GM12874 (cell line): ENCODE measurements around the gene EPM2A.

Experiments used
- TF ChIP-seq, protein P1 (sequence below): IDR thresholded peaks from 2 replicates; pipeline ENCODE4 v1.5.1; 2011; ENCODE audit warnings: low read depth, mild to moderate bottlenecking, control low read depth, low read length, moderate library complexity; ENCODE audit not compliant: insufficient read depth

The EPM2A gene

DNA sequence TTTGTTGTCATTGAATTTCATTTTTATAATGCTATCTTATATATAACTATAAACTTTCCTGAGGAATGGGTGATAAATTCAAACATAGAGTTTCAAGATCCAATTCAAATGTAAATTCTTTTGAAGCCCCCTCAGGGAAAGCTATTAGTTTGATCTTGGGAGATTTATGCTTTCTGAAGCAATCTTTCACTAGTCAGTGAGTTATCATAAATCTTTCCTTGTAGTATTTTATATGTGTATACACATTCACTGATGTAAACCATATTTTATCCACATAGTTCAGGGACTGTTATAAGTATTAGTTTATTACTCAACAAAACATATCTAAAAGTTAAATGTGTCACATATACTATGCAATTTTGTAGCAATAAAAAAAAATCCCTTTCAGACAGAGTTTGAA is 2.9 kb upstream of the EPM2A start:
- TF ChIP-seq, protein P1, sequence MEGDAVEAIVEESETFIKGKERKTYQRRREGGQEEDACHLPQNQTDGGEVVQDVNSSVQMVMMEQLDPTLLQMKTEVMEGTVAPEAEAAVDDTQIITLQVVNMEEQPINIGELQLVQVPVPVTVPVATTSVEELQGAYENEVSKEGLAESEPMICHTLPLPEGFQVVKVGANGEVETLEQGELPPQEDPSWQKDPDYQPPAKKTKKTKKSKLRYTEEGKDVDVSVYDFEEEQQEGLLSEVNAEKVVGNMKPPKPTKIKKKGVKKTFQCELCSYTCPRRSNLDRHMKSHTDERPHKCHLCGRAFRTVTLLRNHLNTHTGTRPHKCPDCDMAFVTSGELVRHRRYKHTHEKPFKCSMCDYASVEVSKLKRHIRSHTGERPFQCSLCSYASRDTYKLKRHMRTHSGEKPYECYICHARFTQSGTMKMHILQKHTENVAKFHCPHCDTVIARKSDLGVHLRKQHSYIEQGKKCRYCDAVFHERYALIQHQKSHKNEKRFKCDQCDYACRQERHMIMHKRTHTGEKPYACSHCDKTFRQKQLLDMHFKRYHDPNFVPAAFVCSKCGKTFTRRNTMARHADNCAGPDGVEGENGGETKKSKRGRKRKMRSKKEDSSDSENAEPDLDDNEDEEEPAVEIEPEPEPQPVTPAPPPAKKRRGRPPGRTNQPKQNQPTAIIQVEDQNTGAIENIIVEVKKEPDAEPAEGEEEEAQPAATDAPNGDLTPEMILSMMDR, result no peak

DNA sequence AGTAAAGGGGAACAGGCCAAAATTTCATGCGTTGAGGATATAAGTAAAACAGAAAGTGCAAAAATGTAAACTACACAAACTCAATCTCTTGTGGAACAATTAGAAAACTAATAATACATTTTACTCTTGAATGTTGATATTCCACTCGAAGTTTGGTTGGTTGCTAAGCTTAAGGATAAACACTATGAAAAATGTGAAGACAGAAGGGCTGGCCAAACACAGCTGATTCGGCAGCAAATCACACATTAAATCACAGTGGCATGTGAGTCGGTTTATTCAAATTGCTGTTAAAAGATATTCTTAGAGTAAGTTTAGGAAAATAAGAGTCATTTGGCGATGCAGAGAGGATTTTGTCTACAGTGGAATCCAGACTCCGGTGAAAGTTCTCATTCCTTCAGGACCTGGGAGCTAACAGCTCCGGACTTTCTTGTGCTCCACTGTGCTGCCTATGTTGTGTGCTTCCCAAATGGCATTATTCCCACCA is 1.4 kb upstream of the EPM2A start:
- TF ChIP-seq, protein P1, result no peak

DNA sequence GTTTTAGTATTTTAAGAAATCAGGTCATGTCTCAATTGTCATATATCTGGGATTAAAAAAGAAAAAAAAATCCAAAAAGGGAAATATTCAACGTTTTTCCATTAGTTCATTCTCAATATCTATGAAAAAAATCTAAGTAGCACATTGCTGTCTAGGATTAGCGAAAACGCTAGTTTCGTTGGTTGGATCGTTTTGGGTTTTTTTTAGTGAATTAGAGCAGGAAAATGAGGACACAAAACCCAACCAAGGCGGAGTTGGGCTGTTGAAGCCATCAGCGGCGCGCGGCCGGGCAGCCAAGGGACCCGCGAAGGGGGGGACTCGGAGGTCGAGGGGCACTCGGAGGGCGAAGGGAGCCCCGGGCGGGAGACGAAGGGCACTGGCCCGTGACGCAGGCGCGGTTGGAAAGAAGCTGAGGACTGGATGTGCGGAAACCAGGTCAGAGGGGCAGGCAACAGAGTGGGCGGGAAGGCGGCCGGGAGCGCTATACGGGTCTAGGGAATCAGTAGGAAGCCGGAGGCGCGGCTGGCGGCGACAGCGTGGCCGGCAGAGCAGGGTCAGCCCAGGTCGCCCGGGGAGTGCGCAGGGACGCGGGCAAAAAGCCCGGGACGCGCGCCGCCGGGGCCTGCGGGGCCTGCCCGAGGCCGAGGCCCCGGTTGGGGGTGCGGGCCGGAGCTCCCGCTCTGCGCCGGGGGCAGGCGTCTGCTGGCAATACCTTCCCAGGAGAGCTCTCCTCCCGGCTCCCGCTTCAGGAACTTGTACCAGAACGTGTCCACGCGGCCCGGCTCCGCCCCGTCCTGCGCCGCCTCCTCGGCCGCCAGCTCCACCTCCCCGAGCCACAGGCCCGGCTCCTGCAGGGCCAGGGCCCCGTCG is 599 bp downstream of the EPM2A start:
- TF ChIP-seq, protein P1, result no peak

DNA sequence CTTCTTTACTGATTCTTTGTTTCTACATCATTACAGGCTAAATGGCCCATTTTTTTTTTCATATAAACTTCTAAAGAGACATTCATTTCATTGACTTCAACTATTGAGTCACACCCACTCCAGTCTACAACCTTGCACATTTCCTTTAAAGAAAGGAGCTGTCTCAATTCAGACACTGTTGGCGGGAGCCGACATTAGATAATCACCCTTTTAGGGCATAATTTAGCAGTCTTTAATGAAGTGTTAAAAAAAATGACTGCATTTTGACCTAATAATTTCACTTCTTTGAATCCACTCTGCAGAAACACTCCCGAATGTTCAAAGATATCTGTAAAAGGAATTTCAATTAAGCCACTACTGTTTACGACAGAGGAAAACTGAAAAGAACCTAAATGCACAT is 1.5 kb downstream of the EPM2A start:
- TF ChIP-seq, protein P1, result no peak

DNA sequence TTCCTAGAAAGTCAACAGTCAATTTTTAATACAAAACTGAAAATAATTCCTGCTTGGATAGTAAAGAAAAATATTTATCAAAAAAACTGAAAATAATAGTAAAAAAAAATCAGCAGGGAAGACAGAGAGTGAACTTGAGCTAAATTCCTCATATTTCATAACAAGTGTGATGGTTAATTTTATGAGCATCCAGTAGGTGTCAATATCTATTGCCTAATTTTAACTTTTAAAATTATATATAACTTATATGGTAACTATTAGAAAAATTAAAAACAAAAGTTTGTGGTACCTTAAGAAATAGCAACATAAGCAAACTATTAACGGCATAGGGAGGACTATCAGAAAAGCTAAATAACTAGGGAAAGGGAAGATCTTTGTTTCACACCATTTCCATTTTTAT is 2.1 kb downstream of the EPM2A start:
- TF ChIP-seq, protein P1, result no peak

DNA sequence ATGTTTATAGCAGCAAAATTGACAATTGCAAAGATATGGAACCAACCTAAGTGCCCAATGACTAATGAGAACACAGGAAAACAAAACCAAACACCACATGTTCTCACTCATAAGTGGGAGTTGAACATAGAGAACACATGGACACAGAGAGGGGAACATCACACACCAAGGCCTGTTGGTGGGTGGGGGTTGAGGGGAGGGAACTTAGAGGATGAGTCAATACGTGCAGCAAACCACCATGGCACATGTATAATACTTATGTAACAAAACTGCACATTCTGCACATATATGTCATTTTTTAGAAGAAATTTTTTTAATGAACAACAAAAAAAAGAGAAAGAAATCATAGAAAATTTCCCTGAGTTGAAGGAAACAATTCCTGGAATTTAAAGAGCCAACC is 3.9 kb downstream of the EPM2A start:
- TF ChIP-seq, protein P1, result no peak

DNA sequence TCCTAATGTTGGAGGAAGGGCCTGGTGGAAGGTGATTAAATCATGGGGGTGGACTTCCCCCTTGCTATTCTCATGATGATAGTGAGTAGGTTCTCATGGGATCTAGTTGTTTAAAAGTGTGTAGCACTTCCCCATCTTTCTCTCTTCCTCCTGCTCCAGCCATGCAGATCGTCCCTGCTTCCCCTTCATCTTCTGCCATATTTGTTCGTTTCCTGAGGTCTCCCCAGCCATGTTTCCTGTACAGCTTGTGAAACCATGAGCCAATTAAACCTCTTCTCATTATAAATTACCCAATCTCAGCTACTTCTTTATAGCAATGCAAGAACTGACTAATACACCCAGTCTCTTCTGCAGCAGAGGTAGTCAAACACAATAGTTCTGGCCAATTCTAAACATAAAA is 5.4 kb downstream of the EPM2A start:
- TF ChIP-seq, protein P1, result no peak
